PC-3 (cell line): ENCODE data around the gene TIGD4. TPM values are rescaled to one million over a fixed set of nuclear protein-coding genes. Genes with fewer than 3 reads are reported as not detected.

Source experiments
- ATAC-seq: fragments of 200-7000 bp; cut with Tn5 transposase; 2 replicates; pipeline ENCODE4 v1.9.1; 2020; ENCODE audit warnings: mild to moderate bottlenecking, moderate library complexity
- BruUV-seq: library from RNA; stranded (reverse); fragments of 400-500 nt; replicated peaks from 2 replicates; lab custom pipeline; 2021; lab: Mats Ljungman, UMichigan
- CTCF ChIA-PET: fragments of 300-600 bp; sonication (Branson Sonifier 250); formaldehyde crosslinking; loops from one replicate; lab custom pipeline; 2022; ENCODE audit warnings: antibody characterized with exemption; lab: Charles Lee
- POLR2A ChIA-PET: fragments of 300-600 bp; sonication (Branson Sonifier 250); formaldehyde crosslinking; loops from one replicate; lab custom pipeline; 2022; ENCODE audit warnings: antibody characterized with exemption; ENCODE audit not compliant: unreplicated experiment; lab: Charles Lee
- DNase-seq: peaks from one replicate; pipeline ENCODE4 v3.0.0-alpha.2; 2015
- H2AFZ ChIP-seq: fragments of 300-600 bp; sonication (generic); 2 replicates; pipeline ENCODE4 v1.6.0; 2016; ENCODE audit warnings: antibody characterized with exemption, low read length
- H3F3A ChIP-seq: fragments of 300-600 bp; sonication (generic); one replicate; pipeline ENCODE4 v1.6.0; 2017; ENCODE audit warnings: antibody characterized with exemption, low read length, control low read depth, mild to moderate bottlenecking; ENCODE audit not compliant: unreplicated experiment
- H3K27ac ChIP-seq: fragments of 300-600 bp; sonication (generic); 2 replicates; pipeline ENCODE4 v1.5.1; 2016; ENCODE audit warnings: mild to moderate bottlenecking, low read length
- H3K27me3 ChIP-seq: fragments of 300-600 bp; sonication (generic); 2 replicates; pipeline ENCODE4 v1.6.1; 2016; ENCODE audit warnings: low read length, mixed read lengths
- H3K36me3 ChIP-seq: fragments of 300-600 bp; sonication (generic); 2 replicates; pipeline ENCODE4 v1.6.1; 2016; ENCODE audit warnings: low read depth, mixed run types, low read length, mixed read lengths
- H3K4me1 ChIP-seq: fragments of 300-600 bp; sonication (generic); 2 replicates; pipeline ENCODE4 v1.5.1; 2016; ENCODE audit warnings: low read length; ENCODE audit not compliant: insufficient read depth
- H3K4me2 ChIP-seq: fragments of 300-600 bp; sonication (generic); 2 replicates; pipeline ENCODE4 v1.6.0; 2016; ENCODE audit warnings: low read length
- H3K4me3 ChIP-seq: fragments of 300-600 bp; sonication (generic); 2 replicates; pipeline ENCODE4 v1.5.1; 2016; ENCODE audit warnings: mild to moderate bottlenecking, low read length, mixed read lengths
- H3K79me2 ChIP-seq: fragments of 300-600 bp; sonication (generic); 2 replicates; pipeline ENCODE4 v1.6.1; 2017; ENCODE audit warnings: low read length, mixed read lengths
- H3K9ac ChIP-seq: fragments of 300-600 bp; sonication (generic); 2 replicates; pipeline ENCODE4 v1.6.0; 2016; ENCODE audit warnings: mild to moderate bottlenecking, low read length
- H3K9me2 ChIP-seq: fragments of 300-600 bp; sonication (generic); replicated peaks from 2 replicates; pipeline ENCODE4 v1.6.1; 2016; ENCODE audit warnings: mixed run types, low read length, mixed read lengths
- H3K9me3 ChIP-seq: fragments of 300-600 bp; sonication (generic); 2 replicates; pipeline ENCODE4 v1.6.1; 2016; ENCODE audit warnings: low read length, mixed read lengths
- H4K20me1 ChIP-seq: fragments of 300-600 bp; sonication (generic); 2 replicates; pipeline ENCODE4 v1.6.1; 2016; ENCODE audit warnings: low read length, mixed read lengths
- CTCF ChIP-seq: fragments of 300-600 bp; sonication (generic); conservative IDR thresholded peaks from 2 replicates; pipeline ENCODE4 v1.5.1; 2017; ENCODE audit warnings: antibody characterized with exemption, low read depth, mild to moderate bottlenecking, low read length
- EZH2 ChIP-seq: fragments of 300-600 bp; sonication (generic); IDR thresholded peaks from one replicate; pipeline ENCODE4 v1.6.1; 2017; ENCODE audit warnings: antibody characterized with exemption, mild to moderate bottlenecking, low read length; ENCODE audit not compliant: unreplicated experiment
- EZH2phosphoT487 ChIP-seq: fragments of 300-600 bp; sonication (generic); IDR thresholded peaks from 2 replicates; pipeline ENCODE4 v1.6.1; 2018; ENCODE audit warnings: mild to moderate bottlenecking, antibody characterized with exemption, low read length, borderline replicate concordance
- intact Hi-C: fragments of 100-400 bp; cut with micrococcal nuclease; formaldehyde crosslinking; loops from 2 replicates; pipeline ENCODE4 v1.9.0; 2023
- total RNA-seq: library from RNA; depleted of rRNA; stranded (reverse); fragments of >200 nt; gene quantifications from 2 replicates; pipeline ENCODE4 v1.2.3, GENCODE V29; 2014

The TIGD4 gene
- total RNA-seq, 1 experiment from 2014 or later: 0.07 TPM

GRCh38 chr4:152805071-152805650, 25.6 kb upstream of the TIGD4 start:
- TF ChIP-seq EZH2: no peak
- TF ChIP-seq EZH2phosphoT487: no peak
- TF ChIP-seq CTCF: no peak
- Histone ChIP-seq H3K4me3 (no peak overlapping the region), H3K36me3 (no peaks in the 10 kb centered on the region), H2AFZ (no peak overlapping the region), H3K9me2 (no peaks in the 10 kb centered on the region), H3F3A (no peaks in the 10 kb centered on the region), H3K79me2 (peaks cover 65% of the 10 kb centered on the region), H3K27ac (no peak overlapping the region), H3K9ac (no peak overlapping the region), H3K4me2 (no peak overlapping the region), H3K4me1 (peaks cover 7% of the 10 kb centered on the region), H4K20me1 (0 out of 2 replicates have a peak, but pooled peaks cover 6% of the 10 kb centered on the region), H3K27me3 (no peaks in the 10 kb centered on the region), H3K9me3 (no peaks in the 10 kb centered on the region)
- intact Hi-C loops: no loop called here
- CTCF ChIA-PET: no interaction called here
- no peak for ATAC-seq
- POLR2A ChIA-PET: no interaction called here
- DNase-seq: no peak
- no TSS peak for BruUV-seq

GRCh38 chr4:152803541-152803940, 24.0 kb upstream of the TIGD4 start:
- no TSS peak for BruUV-seq
- H3K36me3 ChIP-seq: no peaks in the 10 kb centered on the region
- no peaks in the 10 kb centered on the region for H3K9me2 ChIP-seq
- H3K79me2 ChIP-seq: peaks cover 63% of the 10 kb centered on the region
- H3K4me1 ChIP-seq: peaks cover 7% of the 10 kb centered on the region
- intact Hi-C loops: no loop called here
- no peak for TF ChIP-seq EZH2
- no peak for TF ChIP-seq CTCF
- no peak for TF ChIP-seq EZH2phosphoT487
- ATAC-seq (no peak), DNase-seq (no peak)
- H4K20me1 ChIP-seq: 0 out of 2 replicates have a peak, but pooled peaks cover 9% of the 10 kb centered on the region
- H3K27me3 ChIP-seq: no peaks in the 10 kb centered on the region
- ChIA-PET POLR2A (no interaction called here), CTCF (no interaction called here)
- H3K4me2 ChIP-seq: no peak overlapping the region
- no peak overlapping the region for H2AFZ ChIP-seq
- H3K4me3 ChIP-seq: no peak overlapping the region
- no peaks in the 10 kb centered on the region for H3K9me3 ChIP-seq
- H3K9ac ChIP-seq: no peak overlapping the region
- H3F3A ChIP-seq: no peaks in the 10 kb centered on the region
- H3K27ac ChIP-seq: no peak overlapping the region

GRCh38 chr4:152795891-152796290, 16.4 kb upstream of the TIGD4 start:
- H2AFZ ChIP-seq: no peak overlapping the region
- no peaks in the 10 kb centered on the region for H3K9me2 ChIP-seq
- H3K27me3 ChIP-seq: no peaks in the 10 kb centered on the region
- no peaks in the 10 kb centered on the region for H3K4me1 ChIP-seq
- H3K4me2 ChIP-seq: no peak overlapping the region
- POLR2A ChIA-PET: no interaction called here
- no peaks in the 10 kb centered on the region for H3K9me3 ChIP-seq
- H3K4me3 ChIP-seq: no peak overlapping the region
- CTCF ChIA-PET: no interaction called here
- peaks cover 77% of the 10 kb centered on the region for H3K79me2 ChIP-seq
- no peak overlapping the region for H3K27ac ChIP-seq
- H3K9ac ChIP-seq: no peak overlapping the region
- peaks cover 3% of the 10 kb centered on the region; the same call in 1 of the 2 replicates for H4K20me1 ChIP-seq
- TF ChIP-seq EZH2 (no peak), CTCF (no peak), EZH2phosphoT487 (no peak)
- H3K36me3 ChIP-seq: no peaks in the 10 kb centered on the region
- no peaks in the 10 kb centered on the region for H3F3A ChIP-seq
- DNase-seq: no peak
- no TSS peak for BruUV-seq
- intact Hi-C loops: no loop called here
- ATAC-seq: no peak
